ENCODE results near the gene SLC2A8. TPM values are rescaled to one million over a fixed set of nuclear protein-coding genes. Genes with fewer than 3 reads are reported as not detected.

SLC2A8 gene
- total and polyA plus RNA-seq, 9 donors, result 6.2 to 21.2 (median 17.8) TPM

GRCh38 chr9:127398715-127399400 lies 1.9 kb downstream of the SLC2A8 start:
- intact Hi-C loops (cut with DNase I), result loop anchor here in 1 of 4 donors (10.0 kb wide), 1 partner anchor 46 kb away; no protein-coding TSS in a partner anchor
- WGBS, 3 donors, result 85 to 93% (median 89%) methylated on average over 13 of the region's 13 CpGs
- no peak for TF ChIP-seq EP300 (IDR thresholded peaks at IDR 0.05)
- TF ChIP-seq POLR2A (IDR thresholded peaks at IDR 0.05), result no peak
- no peak for TF ChIP-seq CTCF (IDR thresholded peaks at IDR 0.05)
- Histone ChIP-seq H3K27me3 (no peaks in the 10 kb centered on the region), H3K36me3 (no peaks in the 10 kb centered on the region), H3K27ac (no peak overlapping the region), H3K9me3 (no peaks in the 10 kb centered on the region), H3K4me3 (peak overlapping the region; percentile 8), H3K4me1 (ENCODE audit: insufficient read depth) (peaks cover 5% of the 10 kb centered on the region)
- no peak for DNase-seq

GRCh38 chr9:127399736-127400269 lies 2.8 kb downstream of the SLC2A8 start:
- H3K27me3 ChIP-seq, result no peaks in the 10 kb centered on the region
- no peak for DNase-seq
- no peak overlapping the region for H3K4me3 ChIP-seq
- no peaks in the 10 kb centered on the region for H3K9me3 ChIP-seq
- H3K4me1 ChIP-seq (ENCODE audit: insufficient read depth), result peaks cover 5% of the 10 kb centered on the region
- no peaks in the 10 kb centered on the region for H3K36me3 ChIP-seq
- no peak overlapping the region for H3K27ac ChIP-seq
- WGBS, 3 donors, result 94 to 95% (median 95%) methylated on average over 14 of the region's 14 CpGs
- TF ChIP-seq CTCF (IDR thresholded peaks at IDR 0.05), result no peak
- TF ChIP-seq POLR2A (IDR thresholded peaks at IDR 0.05), result no peak
- TF ChIP-seq EP300 (IDR thresholded peaks at IDR 0.05), result no peak
- intact Hi-C loops (cut with DNase I), result loop anchor here in 1 of 4 donors (10.0 kb wide), 1 partner anchor 45 kb away; no protein-coding TSS in a partner anchor

GRCh38 chr9:127402401-127403090 lies 5.6 kb downstream of the SLC2A8 start:
- H3K27me3 ChIP-seq, result no peaks in the 10 kb centered on the region
- no peak for DNase-seq
- peaks cover 2% of the 10 kb centered on the region for H3K4me1 ChIP-seq (ENCODE audit: insufficient read depth)
- H3K27ac ChIP-seq, result no peak overlapping the region
- no peaks in the 10 kb centered on the region for H3K36me3 ChIP-seq
- TF ChIP-seq CTCF (IDR thresholded peaks at IDR 0.05), result no peak
- no peak for TF ChIP-seq EP300 (IDR thresholded peaks at IDR 0.05)
- TF ChIP-seq POLR2A (IDR thresholded peaks at IDR 0.05), result no peak
- no peak overlapping the region for H3K4me3 ChIP-seq
- 78 to 82% (median 82%) methylated on average over 16 to 18 of the region's 18 CpGs for WGBS, 3 donors
- H3K9me3 ChIP-seq, result no peaks in the 10 kb centered on the region
- intact Hi-C loops (cut with DNase I), result no loop called here

- no peak for TF ChIP-seq CTCF (IDR thresholded peaks at IDR 0.05)
- TF ChIP-seq EP300 (IDR thresholded peaks at IDR 0.05), result no peak
- no peak for TF ChIP-seq POLR2A (IDR thresholded peaks at IDR 0.05)
- H3K27ac ChIP-seq, result no peak overlapping the region
Observed at GRCh38 chr9:127403507-127404192, 6.7 kb downstream of the SLC2A8 start.

More at GRCh38 chr9:127403507-127404192, 6.7 kb downstream of the SLC2A8 start:
- no peaks in the 10 kb centered on the region for H3K27me3 ChIP-seq
- no peaks in the 10 kb centered on the region for H3K36me3 ChIP-seq
- no peak overlapping the region for H3K4me3 ChIP-seq
- DNase-seq, result no peak
- 81 to 86% (median 83%) methylated on average over 21 to 22 of the region's 22 CpGs for WGBS, 3 donors
- intact Hi-C loops (cut with DNase I), result no loop called here
- no peaks in the 10 kb centered on the region for H3K9me3 ChIP-seq
- no peaks in the 10 kb centered on the region for H3K4me1 ChIP-seq (ENCODE audit: insufficient read depth)

All from ovary (tissue), 9 donors.